ENCODE results near the gene TNRC6B.
"Not testable (repeated sequence)": the region's sequence is repeated elsewhere in the genome, so short reads cannot be mapped to it uniquely, and the experiment has no call there.

DNA sequence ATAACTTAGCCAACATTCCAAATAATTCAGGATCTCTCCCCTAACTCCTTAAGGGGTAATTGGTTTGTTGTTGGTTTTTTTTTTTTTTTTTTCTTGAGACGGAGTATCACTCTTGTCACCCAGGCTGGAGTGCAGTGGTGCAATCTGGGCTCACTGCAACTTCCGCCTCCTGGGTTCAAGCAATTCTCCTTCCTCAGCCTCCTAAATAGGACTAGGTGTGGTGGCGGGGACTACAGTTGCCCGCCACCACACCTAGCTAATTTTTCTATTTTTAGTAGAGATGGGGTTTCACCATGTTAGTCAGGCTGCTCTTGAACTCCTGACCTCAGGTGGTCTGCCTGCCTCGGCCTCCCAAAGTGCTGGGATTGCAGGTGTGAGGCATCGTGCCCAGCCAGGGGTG lies 21.0 kb upstream of the TNRC6B start:
- TF ChIP-seq, protein P1, sequence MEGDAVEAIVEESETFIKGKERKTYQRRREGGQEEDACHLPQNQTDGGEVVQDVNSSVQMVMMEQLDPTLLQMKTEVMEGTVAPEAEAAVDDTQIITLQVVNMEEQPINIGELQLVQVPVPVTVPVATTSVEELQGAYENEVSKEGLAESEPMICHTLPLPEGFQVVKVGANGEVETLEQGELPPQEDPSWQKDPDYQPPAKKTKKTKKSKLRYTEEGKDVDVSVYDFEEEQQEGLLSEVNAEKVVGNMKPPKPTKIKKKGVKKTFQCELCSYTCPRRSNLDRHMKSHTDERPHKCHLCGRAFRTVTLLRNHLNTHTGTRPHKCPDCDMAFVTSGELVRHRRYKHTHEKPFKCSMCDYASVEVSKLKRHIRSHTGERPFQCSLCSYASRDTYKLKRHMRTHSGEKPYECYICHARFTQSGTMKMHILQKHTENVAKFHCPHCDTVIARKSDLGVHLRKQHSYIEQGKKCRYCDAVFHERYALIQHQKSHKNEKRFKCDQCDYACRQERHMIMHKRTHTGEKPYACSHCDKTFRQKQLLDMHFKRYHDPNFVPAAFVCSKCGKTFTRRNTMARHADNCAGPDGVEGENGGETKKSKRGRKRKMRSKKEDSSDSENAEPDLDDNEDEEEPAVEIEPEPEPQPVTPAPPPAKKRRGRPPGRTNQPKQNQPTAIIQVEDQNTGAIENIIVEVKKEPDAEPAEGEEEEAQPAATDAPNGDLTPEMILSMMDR (conservative IDR thresholded peaks at IDR 0.05; ENCODE audit: low read depth, low read length): not testable (repeated sequence)
- TF ChIP-seq EZH2 (IDR thresholded peaks at IDR 0.05; ENCODE audit: borderline replicate concordance, low read depth, low read length, poor library complexity, severe bottlenecking): not testable (repeated sequence)
